ENCODE results near the gene SHOC2. TPM values are rescaled to one million over a fixed set of nuclear protein-coding genes. Genes with fewer than 3 reads are reported as not detected.

SHOC2 gene
- total and polyA plus RNA-seq, 2 of the 4 experiments (the other 2 are of a cell fraction), result 13.4 to 47.5 TPM

- Histone ChIP-seq H3K79me1 (ENCODE audit: low read depth in 1 of 2, low read length in 2 of 2) (no peaks in the 10 kb centered on the region; a peak in 1 of 4 replicates), H3K9me3 (ENCODE audit: control insufficient read depth, insufficient read depth, low read length) (peaks cover 12% of the 10 kb centered on the region), H3K4ac (ENCODE audit: low read depth, low read length) (no peak overlapping the region), H2BK5ac (ENCODE audit: low read depth, low read length, poor library complexity, severe bottlenecking) (no peak overlapping the region), H2AK9ac (replicated peaks; ENCODE audit: low read depth, low read length, poor library complexity) (no peak overlapping the region), H2BK20ac (ENCODE audit: low read depth, low read length) (no peak overlapping the region), H3K4me2 (ENCODE audit: low read depth, low read length) (no peak overlapping the region; the same call in 1 of the 2 replicates), H2BK15ac (ENCODE audit: low read depth, low read length) (no peak overlapping the region), H3K4me3 (ENCODE audit: insufficient read depth, low read depth, low read length) (no peak overlapping the region), H4K91ac (ENCODE audit: insufficient read depth, low read depth, low read length) (no peak overlapping the region), H3K36me3 (ENCODE audit: control insufficient read depth, insufficient read depth, low read length) (peaks cover 2% of the 10 kb centered on the region; the same call in 1 of the 2 replicates), H3K56ac (ENCODE audit: extremely low read depth, insufficient read depth, low read length) (no peak overlapping the region), H3K4me1 (ENCODE audit: control insufficient read depth, insufficient read depth, low read length) (peaks cover 1% of the 10 kb centered on the region; the same call in 1 of the 2 replicates), H4K20me1 (ENCODE audit: insufficient read depth, low read length) (no peaks in the 10 kb centered on the region), H3K23ac (ENCODE audit: low read depth, low read length) (no peak overlapping the region), H3K27me3 (ENCODE audit: control insufficient read depth, insufficient read depth, low read length) (no peaks in the 10 kb centered on the region), H3K18ac (ENCODE audit: low read depth, low read length) (no peak overlapping the region; the same call in 1 of the 2 replicates), H2BK120ac (ENCODE audit: low read depth, low read length) (no peak overlapping the region), H3K9ac (ENCODE audit: low read depth, low read length) (no peak overlapping the region), H2AK5ac (ENCODE audit: low read depth, low read length) (no peak overlapping the region), H3K9me1 (ENCODE audit: insufficient read depth, low read length) (no peaks in the 10 kb centered on the region), H4K5ac (ENCODE audit: low read depth, low read length) (no peak overlapping the region), H3K14ac (replicated peaks; ENCODE audit: low read depth, low read length) (no peak overlapping the region), H4K8ac (ENCODE audit: low read depth in 2 of 2, low read length in 2 of 2) (no peak overlapping the region), H3K27ac (ENCODE audit: insufficient read depth, low read length) (no peak overlapping the region), H2AFZ (replicated peaks; ENCODE audit: low read length, poor library complexity) (no peak overlapping the region)
- no TSS peak for BruUV-seq (replicated peaks)
- ChIA-PET CTCF (interaction anchor here (0.7 kb wide), 1 partner anchor 1610 kb away, joined by 4 read pairs; no protein-coding TSS in a partner anchor), POLR2A (ENCODE audit: unreplicated experiment) (no interaction called here)
- DNase-seq (peak; percentile 34), ATAC-seq (ENCODE audit: low read depth) (peak; percentile 63)
- no CpG with 5 or more reads among the region's 2 CpGs for WGBS, 2 experiments (ENCODE audit: extremely low coverage in 2 of 2, insufficient read length in 1 of 2)
- intact Hi-C loops (cut with micrococcal nuclease) (no loop called here), dilution Hi-C loops (cut with HindIII; ENCODE audit: low sequenced_read_pairs, unreplicated experiment) (no loop called here), in situ Hi-C loops (cut with MboI; ENCODE audit: low sequenced_read_pairs) (no loop called here)
- no peak for TF ChIP-seq MXI1 (IDR thresholded peaks at IDR 0.05; ENCODE audit: borderline replicate concordance, low read depth, low read length)
- TF ChIP-seq, protein P1, sequence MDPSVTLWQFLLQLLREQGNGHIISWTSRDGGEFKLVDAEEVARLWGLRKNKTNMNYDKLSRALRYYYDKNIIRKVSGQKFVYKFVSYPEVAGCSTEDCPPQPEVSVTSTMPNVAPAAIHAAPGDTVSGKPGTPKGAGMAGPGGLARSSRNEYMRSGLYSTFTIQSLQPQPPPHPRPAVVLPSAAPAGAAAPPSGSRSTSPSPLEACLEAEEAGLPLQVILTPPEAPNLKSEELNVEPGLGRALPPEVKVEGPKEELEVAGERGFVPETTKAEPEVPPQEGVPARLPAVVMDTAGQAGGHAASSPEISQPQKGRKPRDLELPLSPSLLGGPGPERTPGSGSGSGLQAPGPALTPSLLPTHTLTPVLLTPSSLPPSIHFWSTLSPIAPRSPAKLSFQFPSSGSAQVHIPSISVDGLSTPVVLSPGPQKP (IDR thresholded peaks at IDR 0.05; ENCODE audit: borderline replicate concordance, low read depth, low read length), result no peak
- TF ChIP-seq, protein P2, sequence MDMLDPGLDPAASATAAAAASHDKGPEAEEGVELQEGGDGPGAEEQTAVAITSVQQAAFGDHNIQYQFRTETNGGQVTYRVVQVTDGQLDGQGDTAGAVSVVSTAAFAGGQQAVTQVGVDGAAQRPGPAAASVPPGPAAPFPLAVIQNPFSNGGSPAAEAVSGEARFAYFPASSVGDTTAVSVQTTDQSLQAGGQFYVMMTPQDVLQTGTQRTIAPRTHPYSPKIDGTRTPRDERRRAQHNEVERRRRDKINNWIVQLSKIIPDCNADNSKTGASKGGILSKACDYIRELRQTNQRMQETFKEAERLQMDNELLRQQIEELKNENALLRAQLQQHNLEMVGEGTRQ (IDR thresholded peaks at IDR 0.05; ENCODE audit: low read depth, low read length), result no peak
- TF ChIP-seq RAD21 (IDR thresholded peaks at IDR 0.05; ENCODE audit: low read length), result no peak
- TF ChIP-seq BHLHE40 (IDR thresholded peaks at IDR 0.05; ENCODE audit: low read depth, low read length), result no peak
- peak; percentile 89 for TF ChIP-seq CEBPB (IDR thresholded peaks at IDR 0.05; ENCODE audit: low read depth, low read length)
Measured at GRCh38 chr10:111034598-111035310, 115.3 kb downstream of the SHOC2 start.

All from IMR-90 (cell line).